B cell (primary cell): ENCODE measurements around the gene REEP2.

Experiments used
- CTCF ChIP-seq: fragments of 200-600 bp; IDR thresholded peaks from one replicate; pipeline ENCODE4 v1.8.0; 2022; ENCODE audit warnings: antibody characterized with exemption, mild to moderate bottlenecking
- EZH2 ChIP-seq: IDR thresholded peaks from 2 replicates; pipeline ENCODE4 v1.6.1; 2012; ENCODE audit warnings: borderline replicate concordance, low read depth, mild to moderate bottlenecking, moderate library complexity, low read length; ENCODE audit not compliant: insufficient read depth, poor library complexity, severe bottlenecking

DNA sequence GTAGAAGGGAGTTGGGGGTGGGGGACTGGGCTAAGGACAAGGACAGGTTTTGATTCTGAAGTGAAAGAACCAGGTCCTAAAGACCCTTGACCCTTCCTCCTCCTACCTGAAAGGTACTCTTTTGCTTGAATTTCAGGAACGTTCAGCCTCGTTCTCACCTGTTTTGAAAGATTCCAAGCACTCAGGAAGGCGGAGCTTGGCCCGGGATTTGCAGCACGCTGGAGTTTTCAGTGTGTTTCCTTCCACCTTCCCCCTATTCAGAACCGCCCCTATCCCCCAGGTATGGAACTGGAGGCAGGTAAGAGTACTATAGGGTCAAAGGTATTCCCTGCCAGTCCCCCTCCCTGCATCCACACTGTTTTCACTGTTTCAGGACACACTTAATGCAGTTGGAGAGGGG, 33.5 kb downstream of the REEP2 start:
- TF ChIP-seq CTCF (no peak), EZH2 (no peak)
